Right atrium auricular region (tissue), 2 donors: Measurements from ENCODE around the gene LRRC4B. TPM values are rescaled to one million over a fixed set of nuclear protein-coding genes. Genes with fewer than 3 reads are reported as not detected.

Source experiments
- DNase-seq: peaks from one replicate; pipeline ENCODE4 v3.0.0-alpha.2; 2019; ENCODE audit warnings: low spot score
- H3K27ac ChIP-seq, 2 donors: fragments of 200-600 bp; sonication (generic); 1 replicate in 1 of 2; 2 replicates in 1 of 2; pipeline ENCODE4 v1.5.1; 2016 to 2019
- H3K27me3 ChIP-seq, 2 donors: fragments of 200-600 bp; sonication (generic); one replicate each; pipeline versions ENCODE4 v1.5.1 to v1.6.0; 2017 to 2019
- H3K36me3 ChIP-seq: fragments of 200-600 bp; sonication (generic); one replicate; pipeline ENCODE4 v1.5.1; 2016
- H3K4me1 ChIP-seq, 2 donors: fragments of 200-600 bp; sonication (generic); one replicate each; pipeline versions ENCODE4 v1.5.1 to v1.6.0; 2017 to 2019
- H3K4me3 ChIP-seq, 2 donors: fragments of 200-600 bp; sonication (generic); 1 replicate in 1 of 2; 2 replicates in 1 of 2; pipeline ENCODE4 v1.5.1; 2017 to 2019; ENCODE audit warnings: mild to moderate bottlenecking in 1 of 2, moderate library complexity in 1 of 2
- H3K9me3 ChIP-seq, 2 donors: fragments of 200-600 bp; sonication (generic); one replicate each; pipeline ENCODE4 v1.5.1; 2019
- CTCF ChIP-seq, 2 donors: fragments of 200-600 bp; sonication (generic); IDR thresholded peaks; one replicate each; pipeline ENCODE4 v1.5.1; 2019; ENCODE audit warnings: antibody characterized with exemption in 2 of 2
- total RNA-seq, 2 donors: library from RNA; depleted of rRNA; stranded (reverse); fragments of >200 nt; gene quantifications; one replicate each; pipeline ENCODE4 v1.1.0, GENCODE V29; 2016

LRRC4B gene
- total RNA-seq, 2 donors from 2014 or later: 1.6 to 2.0 TPM

GRCh38 chr19:50516456-50516855, 51.8 kb downstream of the LRRC4B start:
- no peaks in the 10 kb centered on the region for H3K9me3 ChIP-seq
- H3K36me3 ChIP-seq: no peaks in the 10 kb centered on the region
- H3K4me1 ChIP-seq: no peaks in the 10 kb centered on the region
- H3K27me3 ChIP-seq: no peaks in the 10 kb centered on the region
- no peak for TF ChIP-seq CTCF (IDR thresholded peaks at IDR 0.05)
- no peak overlapping the region for H3K27ac ChIP-seq
- H3K4me3 ChIP-seq: no peak overlapping the region
- DNase-seq: no peak

- no peak for DNase-seq
- no peak for TF ChIP-seq CTCF (IDR thresholded peaks at IDR 0.05)
Observed at GRCh38 chr19:50515168-50515561, 53.1 kb downstream of the LRRC4B start.

GRCh38 chr19:50514346-50515167, 53.7 kb downstream of the LRRC4B start:
- Histone ChIP-seq H3K36me3 (no peaks in the 10 kb centered on the region), H3K27ac (no peak overlapping the region), H3K27me3 (no peaks in the 10 kb centered on the region), H3K9me3 (no peaks in the 10 kb centered on the region), H3K4me1 (peaks cover 0 to 11% of the 10 kb centered on the region in 2 donors), H3K4me3 (no peak overlapping the region)
- no peak for DNase-seq
- no peak for TF ChIP-seq CTCF (IDR thresholded peaks at IDR 0.05)

More at GRCh38 chr19:50515168-50515561, 53.1 kb downstream of the LRRC4B start:
- Histone ChIP-seq H3K27me3 (no peaks in the 10 kb centered on the region), H3K27ac (no peak overlapping the region), H3K36me3 (no peaks in the 10 kb centered on the region), H3K9me3 (no peaks in the 10 kb centered on the region), H3K4me3 (no peak overlapping the region), H3K4me1 (peaks cover 0 to 7% of the 10 kb centered on the region in 2 donors)

GRCh38 chr19:50513746-50514345, 54.4 kb downstream of the LRRC4B start, which contains the start of gene ASPDH:
ASPDH (minus strand) TSS chr19:50513913; CDS start chr19:50513823, 90 bp downstream.
- no peak for TF ChIP-seq CTCF (IDR thresholded peaks at IDR 0.05)
- no peak for DNase-seq
- Histone ChIP-seq H3K36me3 (no peaks in the 10 kb centered on the region), H3K4me1 (peaks cover 0 to 18% of the 10 kb centered on the region in 2 donors), H3K27ac (no peak within 1 kb of the TSS), H3K9me3 (no peaks in the 10 kb centered on the region), H3K27me3 (no peaks in the 10 kb centered on the region), H3K4me3 (no peak within 1 kb of the TSS)

- Histone ChIP-seq H3K36me3 (no peaks in the 10 kb centered on the region), H3K4me3 (no peak overlapping the region), H3K27ac (no peak overlapping the region), H3K9me3 (no peaks in the 10 kb centered on the region), H3K4me1 (peaks cover 0 to 23% of the 10 kb centered on the region in 2 donors), H3K27me3 (no peaks in the 10 kb centered on the region)
- DNase-seq: no peak
- no peak for TF ChIP-seq CTCF (IDR thresholded peaks at IDR 0.05)
Observed at GRCh38 chr19:50512999-50513745, 55.1 kb downstream of the LRRC4B start.
